Kidney (tissue), 14 donors: Measurements from ENCODE around the gene PEX16. TPM values are rescaled to one million over a fixed set of nuclear protein-coding genes. Genes with fewer than 3 reads are reported as not detected.

Source experiments
- DNase-seq, 5 donors: peaks; one replicate each; pipeline ENCODE4 v3.0.0-alpha.2; 2013 to 2020
- FAIRE-seq: peaks from 2 replicates; lab custom pipeline; 2012; peaks lifted over from hg19 to GRCh38; lab: Jason Lieb, UNC
- H3K27ac ChIP-seq, 2 donors: one replicate each; pipeline ENCODE4 v1.7.0; 2013; ENCODE audit warnings: low read depth in 2 of 2, low read length in 2 of 2, inconsistent platforms in 1 of 2
- H3K27me3 ChIP-seq: one replicate; pipeline ENCODE4 v1.7.1; 2013; ENCODE audit warnings: low read length, inconsistent platforms; ENCODE audit not compliant: control insufficient read depth, insufficient read depth
- H3K36me3 ChIP-seq, 3 donors: one replicate each; pipeline versions ENCODE4 v1.7.0 to v1.7.1; 2013; ENCODE audit warnings: low read length in 3 of 3, control low read depth in 1 of 3, inconsistent platforms in 1 of 3; ENCODE audit not compliant: insufficient read depth in 3 of 3, control insufficient read depth in 2 of 3
- H3K4me1 ChIP-seq, 3 donors: one replicate each; pipeline versions ENCODE4 v1.7.0 to v1.7.1; 2013; ENCODE audit warnings: low read length in 3 of 3, inconsistent platforms in 1 of 3, low read depth in 1 of 3; ENCODE audit not compliant: control insufficient read depth in 2 of 3, insufficient read depth in 2 of 3
- H3K4me3 ChIP-seq, 3 donors: one replicate each; pipeline versions ENCODE4 v1.7.0 to v1.8.1; 2013; ENCODE audit warnings: low read length in 3 of 3, control low read depth in 1 of 3, inconsistent platforms in 1 of 3
- H3K9ac ChIP-seq, 3 donors: one replicate each; pipeline versions ENCODE4 v1.7.0 to v1.7.1; 2013; ENCODE audit warnings: low read length in 3 of 3, control low read depth in 1 of 3, inconsistent platforms in 1 of 3
- H3K9me3 ChIP-seq, 3 donors: one replicate each; pipeline versions ENCODE4 v1.7.0 to v1.7.1; 2013; ENCODE audit warnings: low read length in 3 of 3, control low read depth in 1 of 3, inconsistent platforms in 1 of 3; ENCODE audit not compliant: control insufficient read depth in 2 of 3, insufficient read depth in 1 of 3
- CTCF ChIP-seq: IDR thresholded peaks from 3 replicates; pipeline ENCODE4 v1.5.1; 2012; ENCODE audit warnings: mild to moderate bottlenecking, moderate library complexity, borderline replicate concordance; ENCODE audit not compliant: insufficient read depth; ENCODE audit errors: extremely low read depth
- intact Hi-C: fragments of 100-400 bp; cut with DNase I; formaldehyde crosslinking; loops from one replicate; pipeline ENCODE4 v1.11.1; 2022
- polyA plus RNA-seq: library from polyadenylated mRNA; stranded (reverse); fragments of 350-450 nt; fragmentation: Illumina TruSeq; extraction: RNeasy Lipid Tissue Mini Kit (QIAGEN cat#74804); gene quantifications from one replicate; pipeline ENCODE4 v1.2.3, GENCODE V29; 2014; ENCODE audit warnings: low read depth, low replicate concordance; ENCODE audit not compliant: insufficient read depth
- total RNA-seq: library from RNA; stranded (reverse); fragmentation: NEBNext Ultra II Directional; extraction: Animal tissue kit (Norgen Biotek cat#: 25700); gene quantifications from one replicate; pipeline ENCODE4 v1.2.1, GENCODE V29; 2021
- donor health status: control.
- donor health status: control.
- donor health status: control.
- donor health status: control.
- donor health status: control.
- donor health status: DM: yes; HTN: yes; CAD: no.
- donor health status: Normal renal cell carcinoma (clear cell type).

Gene PEX16
- total and polyA plus RNA-seq, 2 donors from 2014 or later, result 38.4 to 46.0 TPM

GRCh38 chr11:45941285-45941684 is 23.6 kb upstream of the PEX16 start:
- DNase-seq (no peak), FAIRE-seq (no peak)
- peaks cover 0 to 6% (median 6%) of the 10 kb centered on the region in 3 donors for H3K4me1 ChIP-seq
- no peak overlapping the region for H3K9ac ChIP-seq
- no peaks in the 10 kb centered on the region for H3K9me3 ChIP-seq
- H3K36me3 ChIP-seq, result peaks cover 0 to 13% (median 10%) of the 10 kb centered on the region in 3 donors
- H3K4me3 ChIP-seq, result no peak overlapping the region
- H3K27me3 ChIP-seq, result no peaks in the 10 kb centered on the region
- no peak overlapping the region for H3K27ac ChIP-seq
- intact Hi-C loops, result no loop called here
- no peak for TF ChIP-seq CTCF

GRCh38 chr11:45939836-45940235 is 22.2 kb upstream of the PEX16 start:
- Histone ChIP-seq H3K36me3 (peaks cover under 1 to 22% (median 11%) of the 10 kb centered on the region in 3 donors), H3K9me3 (no peaks in the 10 kb centered on the region), H3K4me3 (no peak overlapping the region), H3K27ac (no peak overlapping the region), H3K27me3 (no peaks in the 10 kb centered on the region), H3K9ac (no peak overlapping the region), H3K4me1 (peaks cover 0 to 11% (median 4%) of the 10 kb centered on the region in 3 donors)
- intact Hi-C loops, result no loop called here
- DNase-seq (no peak), FAIRE-seq (no peak)
- no peak for TF ChIP-seq CTCF

- peaks cover 3 to 22% (median 10%) of the 10 kb centered on the region in 3 donors for H3K36me3 ChIP-seq
- no peak overlapping the region for H3K4me3 ChIP-seq
- no peak for DNase-seq
- no peak for FAIRE-seq
- no peak for TF ChIP-seq CTCF
- H3K9ac ChIP-seq, result no peak overlapping the region
- no peaks in the 10 kb centered on the region for H3K9me3 ChIP-seq
- H3K27me3 ChIP-seq, result no peaks in the 10 kb centered on the region
- peaks cover 0 to 16% (median 8%) of the 10 kb centered on the region in 3 donors for H3K4me1 ChIP-seq
- intact Hi-C loops, result no loop called here
- no peak overlapping the region for H3K27ac ChIP-seq
These were observed 20.2 kb upstream of the PEX16 start for GRCh38 chr11:45937916-45938315.

GRCh38 chr11:45936511-45937054 is 18.9 kb upstream of the PEX16 start:
- TF ChIP-seq CTCF, result no peak
- peaks cover 3 to 22% (median 10%) of the 10 kb centered on the region in 3 donors for H3K36me3 ChIP-seq

More at GRCh38 chr11:45936511-45937054, 18.9 kb upstream of the PEX16 start:
- intact Hi-C loops, result no loop called here
- FAIRE-seq, result no peak
- Histone ChIP-seq H3K27me3 (no peaks in the 10 kb centered on the region), H3K9ac (no peak overlapping the region), H3K4me1 (peaks cover 0 to 12% (median 8%) of the 10 kb centered on the region in 3 donors), H3K27ac (no peak overlapping the region), H3K9me3 (no peaks in the 10 kb centered on the region), H3K4me3 (no peak overlapping the region)
- no peak for DNase-seq
